HG03045 (cell line): ENCODE measurements around the gene DGLUCY.
"Not testable (repeated sequence)": the region's sequence is repeated elsewhere in the genome, so short reads cannot be mapped to it uniquely, and the experiment has no call there.

ENCODE experiments used
- ATAC-seq: cut with Tn5 transposase; IDR thresholded peaks from one replicate; pipeline ENCODE4 v1.9.1; 2021; ENCODE audit warnings: mild to moderate bottlenecking, moderate library complexity; ENCODE audit not compliant: unreplicated experiment

Gene DGLUCY

DNA sequence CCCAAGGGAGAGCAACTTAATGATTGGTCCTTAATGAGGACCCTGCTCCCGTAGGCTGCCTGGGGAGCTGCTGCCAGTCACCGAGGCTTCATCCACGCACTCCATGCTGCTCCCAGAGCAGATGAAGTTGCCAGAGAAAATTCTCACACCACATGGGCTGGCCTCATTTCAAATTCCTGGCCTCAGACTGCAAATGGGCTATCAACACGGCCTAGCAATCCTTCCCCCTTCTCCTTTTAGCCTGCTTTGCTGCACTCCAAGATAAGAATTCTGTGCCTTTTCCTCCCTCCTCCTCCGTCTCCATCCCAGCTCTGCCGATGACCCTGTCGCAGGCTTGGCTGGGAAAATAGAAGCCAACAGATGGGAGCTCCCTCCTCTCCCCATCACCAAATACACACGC lies 10.8 kb upstream of the DGLUCY start:
- ATAC-seq: no peak

DNA sequence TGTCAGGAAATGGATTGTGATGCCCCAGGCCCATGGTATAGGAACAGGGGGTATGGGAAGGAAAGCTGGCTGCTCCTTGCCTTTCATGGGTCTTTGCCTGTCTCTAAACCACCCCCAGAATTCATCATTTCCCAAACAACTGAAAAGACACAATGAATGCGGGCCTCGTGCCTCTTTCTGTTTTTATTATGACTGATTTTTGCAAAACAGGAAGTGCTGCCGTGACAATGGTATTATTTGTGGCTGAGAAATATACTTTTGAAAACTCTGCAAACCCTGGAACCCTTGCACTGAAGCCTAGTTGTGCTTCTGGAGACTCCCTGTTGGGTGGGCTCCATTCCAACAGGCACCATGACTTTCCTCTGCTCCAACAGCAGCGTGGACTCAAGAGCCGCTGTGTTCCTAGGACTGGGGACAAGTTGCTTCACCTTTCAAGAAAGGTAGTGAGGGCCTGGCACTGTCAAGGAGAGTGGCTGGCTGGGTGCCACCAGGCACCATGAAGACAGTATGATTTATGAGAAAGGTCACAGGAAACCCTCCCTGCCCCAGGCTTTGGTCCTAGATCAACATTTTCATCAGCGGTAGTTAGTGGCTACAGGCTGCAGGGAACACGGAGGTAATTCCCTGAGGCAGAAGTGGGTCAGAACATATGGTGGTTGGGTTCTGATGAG lies 4.8 kb upstream of the DGLUCY start:
- ATAC-seq: no peak

DNA sequence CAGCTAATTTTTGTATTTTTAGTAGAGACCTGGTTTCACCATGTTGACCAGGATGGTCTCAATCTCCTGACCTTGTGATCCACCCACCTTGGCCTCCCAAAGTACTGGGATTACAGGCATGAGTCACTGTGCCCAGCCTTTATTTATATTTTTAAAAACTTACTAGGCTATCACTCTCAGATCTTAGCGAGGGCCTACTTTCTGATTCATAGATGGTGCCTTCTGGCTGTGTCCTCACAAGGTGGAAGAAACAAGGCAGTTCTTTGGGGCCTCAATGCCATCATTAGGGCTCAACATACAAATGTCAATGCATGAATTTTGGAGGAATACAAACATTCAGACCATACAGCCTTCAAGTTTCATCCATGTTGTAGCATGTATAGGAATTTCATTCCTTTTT lies 2.4 kb upstream of the DGLUCY start:
- ATAC-seq: no peak

DNA sequence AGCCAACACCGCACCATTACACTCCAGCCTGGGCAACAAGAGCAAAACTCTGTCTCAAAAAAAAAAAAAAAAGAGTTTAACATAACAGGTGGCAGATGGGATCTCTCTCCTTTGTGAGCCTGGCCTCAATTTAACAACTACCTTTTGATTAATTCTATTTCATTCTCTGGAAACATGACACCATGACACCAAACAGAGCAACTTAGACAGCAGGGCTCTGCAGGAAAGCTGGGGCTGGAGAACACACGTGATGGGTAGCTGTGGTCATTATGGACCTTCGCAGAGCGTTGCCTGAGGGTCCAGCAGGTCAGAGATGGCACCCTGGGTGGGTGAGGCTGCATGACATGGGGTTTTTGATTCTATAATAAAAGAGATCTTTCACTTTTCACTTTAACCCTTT lies 1.7 kb upstream of the DGLUCY start:
- no peak for ATAC-seq

DNA sequence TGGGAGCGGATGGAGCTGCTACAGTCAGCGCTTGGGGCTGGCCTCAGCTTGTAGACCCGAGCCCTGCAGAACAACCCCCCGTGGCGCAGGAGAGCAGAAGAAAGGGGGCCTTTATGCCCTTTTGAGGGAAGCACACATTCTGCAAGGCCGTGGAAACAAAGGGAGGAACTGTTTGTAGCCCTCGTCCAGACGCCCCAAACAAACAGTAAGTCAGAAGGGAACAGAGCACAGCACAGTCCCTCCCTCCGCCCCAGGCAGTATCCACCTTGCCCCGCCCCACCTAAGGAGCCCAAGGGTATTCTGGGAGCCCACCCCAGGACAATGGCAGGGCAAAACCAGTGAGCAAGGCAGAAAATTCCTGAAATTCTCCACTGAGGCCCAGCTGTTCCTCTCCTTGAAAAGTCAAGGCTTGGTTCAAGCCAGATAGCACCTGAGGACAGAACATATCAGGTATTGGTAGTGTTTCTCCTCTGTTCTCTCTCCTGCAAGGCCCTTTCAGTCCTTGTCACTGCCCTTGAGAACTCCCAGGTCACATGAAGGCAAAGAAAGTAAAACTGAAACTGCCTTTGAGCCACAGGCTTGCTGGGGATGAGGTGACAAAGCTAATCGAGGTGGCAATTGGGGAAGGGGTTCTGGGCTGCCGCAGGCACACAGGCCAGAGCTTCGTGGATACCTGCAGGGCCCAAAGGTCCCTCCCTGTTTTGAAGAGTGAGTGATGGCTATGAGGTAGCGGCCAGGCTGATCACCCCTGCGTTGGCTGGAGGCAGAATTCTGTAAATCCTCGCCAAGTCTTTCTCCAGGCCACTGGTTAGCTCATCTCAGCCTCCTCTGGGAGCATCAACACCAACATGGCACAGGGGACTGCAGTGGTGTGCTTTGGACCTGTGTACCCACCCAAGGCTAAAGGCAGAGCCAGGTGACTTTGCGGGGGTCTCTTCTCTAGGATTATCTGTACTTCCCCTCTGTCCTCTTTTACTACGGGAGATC lies 499 bp downstream of the DGLUCY start:
- ATAC-seq: peak; percentile 83

DNA sequence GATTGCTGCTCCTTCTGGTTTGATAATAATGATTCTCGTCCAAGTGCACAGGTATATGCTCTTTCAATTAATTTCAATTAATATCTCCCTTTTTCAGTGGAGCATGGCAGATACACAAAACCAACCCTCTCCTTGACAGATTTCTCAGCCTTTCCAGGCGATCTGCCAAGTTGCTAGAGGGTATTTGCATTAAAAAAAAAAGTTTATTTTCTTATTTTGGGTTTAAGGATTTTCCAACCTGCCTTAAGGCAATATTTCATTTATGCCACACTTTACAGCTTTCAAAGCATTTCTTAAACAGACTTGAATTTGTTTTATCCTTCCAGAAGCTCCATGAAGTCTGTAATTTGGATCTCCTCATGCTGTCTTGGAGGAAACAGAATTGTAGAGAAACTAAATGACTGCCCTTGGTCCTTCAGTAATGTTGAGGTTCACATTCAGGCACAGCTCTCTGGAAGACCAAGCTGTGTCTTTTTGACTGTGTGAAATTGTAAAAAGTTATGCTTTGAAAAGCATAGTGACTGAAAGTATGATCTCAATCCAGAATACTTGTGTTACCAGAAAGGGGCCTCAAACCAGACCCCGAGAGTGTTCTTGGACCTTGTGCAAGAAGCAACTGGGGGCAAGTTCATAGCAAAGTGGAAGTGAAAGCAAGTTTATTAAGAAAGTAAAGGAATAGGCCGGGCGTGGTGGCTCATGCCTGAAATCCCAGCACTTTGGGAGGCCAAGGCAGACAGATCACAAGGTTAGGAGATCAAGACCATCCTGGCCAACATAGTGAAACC lies 2.3 kb downstream of the DGLUCY start:
- ATAC-seq: no peak

DNA sequence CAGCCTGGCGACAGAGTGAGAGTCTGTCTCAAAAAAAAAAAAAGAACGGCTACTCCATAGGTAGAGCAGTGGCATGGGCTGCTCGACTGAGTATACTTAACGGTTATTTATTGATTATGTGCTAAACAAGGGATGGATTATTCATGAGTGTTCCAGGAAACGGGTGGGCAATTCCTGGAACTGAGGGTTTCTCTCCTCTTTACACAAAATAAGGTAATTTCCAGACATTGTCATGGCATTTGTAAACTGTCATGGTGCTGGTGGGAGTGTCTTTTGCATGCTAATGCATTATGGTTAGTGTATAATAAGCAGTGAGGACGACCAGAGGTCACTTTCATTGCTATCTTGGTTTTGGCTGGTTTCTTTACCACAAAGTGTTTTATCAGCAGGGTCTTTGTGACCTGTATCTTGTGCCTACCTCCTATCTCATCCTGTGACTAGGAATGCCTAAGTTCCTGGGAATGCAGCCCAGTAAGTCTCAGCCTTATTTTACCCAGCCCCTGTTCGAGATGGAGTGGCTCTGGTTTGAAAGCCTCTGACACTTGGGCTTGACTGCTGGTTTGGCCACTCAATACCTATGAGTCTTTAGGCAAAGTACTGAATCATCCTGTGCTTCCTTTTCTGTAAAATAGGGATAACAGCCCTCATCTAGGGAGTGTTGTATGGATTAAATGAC lies 3.2 kb downstream of the DGLUCY start:
- ATAC-seq: no peak

DNA sequence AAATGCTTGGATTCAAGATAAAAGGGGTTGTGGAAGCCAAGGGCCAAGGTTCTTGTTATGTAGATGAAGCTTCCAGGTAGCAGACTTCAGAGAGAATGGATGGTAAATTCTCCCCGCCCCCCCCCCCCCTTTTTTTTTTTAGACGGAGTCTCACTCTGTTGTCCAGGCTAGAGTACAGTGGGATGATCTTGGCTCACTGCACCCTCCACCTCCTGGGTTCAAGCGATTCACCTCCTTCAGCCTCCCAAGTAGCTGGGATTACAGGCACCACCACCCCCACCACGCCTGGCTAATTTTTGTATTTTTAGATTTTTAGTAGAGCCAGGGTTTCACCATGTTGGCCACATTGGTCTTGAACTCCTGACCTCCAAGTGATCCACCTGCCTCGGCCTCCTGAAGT lies 4.1 kb downstream of the DGLUCY start:
- ATAC-seq: no peak

DNA sequence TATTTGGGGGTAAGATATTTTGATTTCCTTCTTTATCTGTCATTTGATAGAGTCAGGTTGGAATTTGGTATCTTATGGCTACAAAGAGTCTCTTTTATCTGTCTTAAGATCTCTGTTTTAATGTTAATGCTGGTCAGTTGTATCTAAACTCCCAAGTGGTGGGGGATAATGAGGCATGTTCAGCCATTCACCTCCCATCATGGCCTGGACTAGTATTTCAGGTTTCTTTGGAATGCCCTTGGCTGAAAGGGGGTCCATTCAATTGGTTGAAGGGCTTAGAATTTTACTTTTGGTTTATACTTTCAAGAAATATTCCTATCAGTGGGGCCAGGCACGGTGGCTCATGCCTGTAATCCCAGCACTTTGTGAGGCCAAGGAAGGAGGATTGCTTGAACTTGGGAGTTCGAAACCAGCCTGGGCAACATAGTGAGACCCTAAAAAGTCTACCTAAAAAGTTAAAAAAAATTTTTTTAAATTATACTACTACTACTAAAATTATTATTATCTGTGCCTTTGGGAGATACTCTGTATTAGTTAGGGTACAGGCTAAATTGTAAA lies 4.7 kb downstream of the DGLUCY start:
- no peak for ATAC-seq

DNA sequence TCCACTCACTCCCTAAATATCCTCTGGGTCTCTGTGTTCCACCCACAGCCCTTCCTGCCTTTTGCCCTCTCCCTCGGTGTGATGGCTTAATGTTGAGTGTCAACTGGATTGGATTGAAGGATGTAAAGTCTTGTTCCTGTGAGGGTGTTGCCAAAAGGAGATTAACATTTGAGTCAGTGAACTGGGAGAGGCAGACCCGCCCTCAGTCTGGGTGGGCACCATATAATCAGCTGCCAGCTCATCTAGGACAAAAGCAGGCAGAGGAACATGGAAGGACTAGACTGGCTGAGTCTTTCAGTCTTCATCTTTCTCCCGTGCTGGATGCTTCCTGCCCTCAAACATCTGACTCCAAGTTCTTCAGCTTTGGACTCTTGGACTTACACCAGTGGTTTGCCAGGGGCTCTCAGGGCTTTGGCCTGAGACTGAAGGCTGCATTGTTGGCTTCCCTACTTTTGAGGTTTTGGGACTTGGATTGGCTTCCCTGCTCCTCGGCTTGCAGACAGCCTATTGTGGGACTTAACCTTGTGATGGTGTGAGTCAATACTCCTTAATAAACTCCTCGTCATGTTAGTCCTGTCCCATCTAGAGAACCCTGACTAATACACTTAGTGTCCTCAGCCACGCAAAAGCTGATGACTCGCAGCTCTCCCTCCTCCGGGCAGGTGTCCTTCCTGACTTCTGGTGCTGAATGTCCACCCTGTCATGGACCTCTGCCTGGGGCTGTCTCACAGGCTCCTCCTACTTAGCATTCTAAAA lies 5.9 kb downstream of the DGLUCY start:
- ATAC-seq: no peak

DNA sequence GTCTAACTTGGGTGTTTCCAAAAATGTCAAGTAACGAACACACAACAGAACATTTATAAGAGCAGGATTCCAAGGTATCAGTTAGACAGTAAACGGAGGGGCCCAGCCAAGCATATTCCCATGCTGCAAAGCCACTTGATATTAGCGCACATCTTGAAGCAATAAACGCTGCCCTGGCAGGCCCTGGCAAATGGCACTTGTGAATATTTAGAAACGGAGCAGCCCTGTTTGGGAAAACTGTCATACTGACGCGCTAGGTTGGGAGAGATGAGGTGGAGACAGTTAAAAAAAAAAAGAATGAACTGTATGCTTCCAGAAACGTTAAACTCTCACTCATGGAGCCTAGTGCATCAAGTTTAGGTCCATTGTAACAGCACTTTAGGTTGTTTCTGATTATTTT lies 9.3 kb downstream of the DGLUCY start:
- ATAC-seq: no peak

DNA sequence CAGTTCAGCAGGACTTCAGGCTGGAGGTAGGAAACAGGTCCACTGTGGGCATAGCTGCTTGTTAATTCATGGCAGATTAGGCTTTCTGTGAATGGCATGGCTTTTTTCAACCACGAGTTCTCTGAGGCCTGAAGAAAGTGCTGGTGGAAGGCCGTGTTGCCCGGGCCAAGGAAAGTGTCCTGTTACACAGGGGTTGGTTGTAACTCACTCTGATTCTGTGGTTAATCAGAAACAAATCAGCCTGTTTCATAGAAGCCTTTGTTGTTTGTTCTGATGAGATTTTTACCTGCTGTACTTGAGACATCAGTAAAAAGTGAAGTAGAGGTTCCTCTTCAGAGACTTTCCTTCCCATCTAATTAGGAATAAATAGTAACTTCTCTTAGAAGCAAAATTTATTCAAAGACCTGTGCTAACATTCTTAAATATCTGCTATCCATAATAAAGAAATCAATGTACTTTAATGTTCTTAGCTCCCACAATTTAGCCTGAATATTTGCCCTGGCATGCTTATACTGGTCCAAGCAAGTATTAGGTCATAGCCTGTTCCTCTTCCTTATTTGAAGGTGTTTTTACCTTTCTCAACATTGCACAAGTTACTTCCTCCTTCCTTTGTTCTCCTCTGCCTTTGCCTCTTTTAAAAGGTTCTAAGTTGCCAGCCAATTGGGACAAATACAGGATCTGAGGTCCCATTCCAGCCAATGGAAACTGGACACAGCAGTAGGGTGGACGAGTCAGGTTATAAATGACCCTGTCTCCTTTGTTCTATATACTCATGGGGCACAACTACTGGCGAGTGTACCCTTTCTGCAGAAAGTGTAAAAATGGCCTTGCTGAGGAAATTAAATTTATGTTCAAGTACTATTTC lies 10.8 kb downstream of the DGLUCY start:
- ATAC-seq: not testable (repeated sequence)

DNA sequence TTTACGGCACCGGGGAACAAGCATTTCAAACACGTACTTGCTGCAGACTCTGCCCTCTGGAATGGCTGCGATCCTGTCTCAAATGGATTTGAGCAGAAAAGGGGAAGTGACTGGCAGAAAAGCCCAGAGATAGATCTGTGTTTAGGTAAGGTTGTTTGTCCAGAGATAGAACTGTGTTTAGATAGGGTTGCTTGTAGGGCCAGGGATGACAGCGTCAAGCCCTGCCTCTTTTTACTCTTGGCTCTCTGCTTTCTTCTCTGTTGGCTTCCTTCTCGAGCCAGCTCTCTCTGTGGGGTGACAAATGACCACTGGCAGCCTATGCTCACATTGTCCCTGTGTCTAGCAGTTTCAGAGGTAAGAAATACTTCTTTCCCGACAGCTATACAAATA lies 11.4 kb downstream of the DGLUCY start:
- ATAC-seq: no peak

DNA sequence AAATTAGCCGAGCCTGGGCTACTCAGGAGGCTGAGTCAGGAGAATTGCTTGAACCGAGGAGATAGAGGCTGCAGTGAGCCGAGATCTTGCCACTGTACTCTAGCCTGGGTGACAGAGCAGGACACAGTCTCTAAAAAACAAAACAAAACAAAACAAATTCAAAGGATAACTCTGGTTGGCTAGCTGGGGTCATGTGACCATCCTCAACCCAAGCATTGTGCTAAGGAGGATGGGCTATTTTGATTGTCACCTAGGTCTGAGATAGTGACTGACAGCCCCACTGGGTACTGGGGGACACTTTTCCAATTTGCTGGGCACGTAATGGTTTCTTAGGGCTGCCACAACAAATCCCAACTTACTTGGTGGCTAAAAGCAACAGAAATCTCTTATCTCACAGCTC lies 11.9 kb downstream of the DGLUCY start:
- ATAC-seq: no peak

DNA sequence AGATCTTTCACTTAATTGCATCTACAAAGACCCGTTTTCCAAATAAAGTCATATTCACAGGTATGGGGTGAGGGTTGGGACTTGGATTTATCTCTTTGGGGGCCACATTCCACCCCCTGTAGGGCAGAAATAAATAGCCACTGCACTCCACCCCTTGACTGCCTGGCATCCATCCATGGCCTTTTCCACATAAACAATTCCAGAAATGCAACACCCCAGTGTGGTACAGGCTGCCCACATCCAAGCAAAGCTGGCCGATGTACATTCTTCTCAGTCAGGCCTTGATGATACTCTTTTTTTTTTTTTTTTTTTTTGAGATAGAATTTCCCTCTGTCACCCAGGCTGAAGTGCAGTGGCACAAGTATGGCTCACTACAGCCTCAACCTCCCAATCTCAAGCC lies 12.9 kb downstream of the DGLUCY start:
- no peak for ATAC-seq

DNA sequence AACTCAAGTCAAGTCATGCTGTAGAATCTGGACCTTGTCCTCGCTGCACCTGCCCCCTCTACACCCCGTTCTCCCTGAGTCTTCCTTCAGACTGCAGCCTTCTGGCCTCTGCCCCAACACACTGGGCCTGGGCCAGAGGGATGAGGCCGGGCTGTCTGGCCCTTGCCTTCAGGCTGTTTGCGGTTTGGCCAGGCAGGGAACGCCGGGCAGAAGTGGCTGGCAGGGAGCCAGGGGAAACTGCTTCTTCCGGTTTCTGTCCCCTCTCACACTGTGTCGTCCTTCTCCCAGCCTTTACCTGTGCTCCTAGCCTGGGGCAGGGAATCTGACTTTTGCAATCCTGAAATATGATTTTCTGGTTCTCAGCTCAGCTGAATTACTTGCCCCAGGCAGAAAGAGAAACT lies 13.5 kb downstream of the DGLUCY start:
- no peak for ATAC-seq

DNA sequence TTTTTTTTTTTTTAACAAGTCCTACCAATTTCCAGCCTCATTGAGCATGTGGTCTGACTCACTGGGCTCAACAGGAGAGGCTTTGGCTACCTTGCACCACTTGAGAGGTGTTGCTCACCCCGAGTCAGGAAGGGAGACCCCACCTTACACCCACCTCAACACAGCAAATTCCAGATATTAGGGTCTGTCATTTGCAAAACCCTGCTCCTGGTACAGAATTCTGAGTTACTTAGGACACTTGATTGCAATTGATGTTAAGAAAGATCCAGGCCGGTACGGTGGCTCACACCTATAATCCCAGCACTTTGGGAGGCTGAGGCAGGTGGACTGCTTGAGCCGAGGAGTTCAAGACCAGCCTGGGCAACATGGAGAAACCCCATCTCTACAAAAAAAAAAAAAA lies 14.1 kb downstream of the DGLUCY start:
- ATAC-seq: no peak

DNA sequence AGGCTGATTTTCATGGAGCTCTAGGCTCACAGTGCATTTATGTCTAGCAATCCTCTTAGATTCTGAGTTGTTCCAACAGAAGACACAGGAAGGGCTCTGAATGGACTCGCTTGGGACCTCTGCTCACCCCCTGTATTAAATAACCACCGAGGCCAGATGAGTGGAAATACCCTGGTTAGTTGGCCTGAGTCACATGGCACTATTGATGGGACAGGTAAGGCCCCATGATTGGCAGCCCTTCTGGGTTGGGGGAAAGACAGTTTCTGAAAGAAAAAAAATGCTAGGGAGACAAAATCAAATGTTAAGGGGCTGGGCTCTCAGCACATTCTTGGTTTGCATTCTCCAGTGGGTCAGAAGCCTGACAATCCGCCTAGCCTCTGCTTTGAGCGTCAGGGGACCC lies 14.8 kb downstream of the DGLUCY start:
- ATAC-seq: no peak

DNA sequence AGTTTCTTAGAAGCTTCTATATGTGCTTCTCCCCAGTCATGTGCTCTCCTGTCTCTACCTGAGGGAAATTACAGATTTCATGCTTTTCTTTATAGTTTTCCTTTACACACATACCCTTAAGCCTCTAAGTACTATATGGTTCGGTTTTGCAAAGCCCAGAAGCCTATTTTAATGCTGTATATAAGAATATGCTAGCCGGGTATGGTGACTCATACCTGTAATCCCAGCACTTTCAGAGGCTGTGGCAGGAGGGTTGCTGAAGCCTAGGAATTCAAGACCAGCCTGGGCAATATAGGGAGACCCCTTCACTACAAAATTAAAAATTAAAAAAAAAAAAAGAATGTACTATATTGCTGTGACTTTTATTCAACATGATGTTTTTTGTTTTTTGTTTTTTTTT lies 15.4 kb downstream of the DGLUCY start:
- no peak for ATAC-seq
